ENCODE measurements around the gene TMCC1. TPM values are rescaled to one million over a fixed set of nuclear protein-coding genes. Genes with fewer than 3 reads are reported as not detected.

The TMCC1 gene
- polyA plus RNA-seq, 1 of the 3 experiments (the other 2 are of a cell fraction): 7.2 TPM

GRCh38 chr3:129672412-129672811, 221.1 kb downstream of the TMCC1 start:
- H4K20me1 ChIP-seq (ENCODE audit: insufficient read depth): no peaks in the 10 kb centered on the region
- H3K9me3 ChIP-seq: no peaks in the 10 kb centered on the region
- H3F3A ChIP-seq (replicated peaks; ENCODE audit: insufficient read depth): no peaks in the 10 kb centered on the region
- no peaks in the 10 kb centered on the region; a peak in 1 of 4 replicates for H3K4me1 ChIP-seq (ENCODE audit: control insufficient read depth in 1 of 2, insufficient read depth in 2 of 2, low read depth in 1 of 2, low read length in 1 of 2)
- 100% methylated on average over 1 of the region's 1 CpG for WGBS (ENCODE audit: low lambda C conversion rate)
- H3K79me2 ChIP-seq (ENCODE audit: insufficient read depth): no peaks in the 10 kb centered on the region
- no peak overlapping the region for H2AFZ ChIP-seq (ENCODE audit: low read depth)
- H3K27ac ChIP-seq (ENCODE audit: low read depth in 2 of 2, low read length in 1 of 2): no peak overlapping the region
- H3K4me2 ChIP-seq: no peak overlapping the region
- H3K9me2 ChIP-seq: no peaks in the 10 kb centered on the region
- H3K27me3 ChIP-seq (ENCODE audit: insufficient read depth): no peaks in the 10 kb centered on the region
- POLR2A ChIA-PET: no interaction called here
- CTCF ChIA-PET: interaction anchor here (1.2 kb wide), 1 partner anchor 16 kb away, joined by 3 read pairs; no protein-coding TSS in a partner anchor
- TF ChIP-seq GABPA (IDR thresholded peaks at IDR 0.05; ENCODE audit: low read depth) (no peak), REST (IDR thresholded peaks at IDR 0.05; ENCODE audit: low read depth, low read length) (no peak), TEAD4 (IDR thresholded peaks at IDR 0.05; ENCODE audit: borderline replicate concordance, insufficient read depth) (no peak), SMC3 (IDR thresholded peaks at IDR 0.05; ENCODE audit: low read depth, low read length) (no peak), IRF3 (IDR thresholded peaks at IDR 0.05; ENCODE audit: low read depth, low read length) (no peak), CTCF (IDR thresholded peaks at IDR 0.05) (no peak), USF1 (IDR thresholded peaks at IDR 0.05; ENCODE audit: borderline replicate concordance, low read depth) (no peak), RXRA (IDR thresholded peaks at IDR 0.05; ENCODE audit: borderline replicate concordance, low read depth) (no peak), EZH2phosphoT487 (IDR thresholded peaks at IDR 0.05; ENCODE audit: borderline replicate concordance, low read depth) (no peak), NFIC (IDR thresholded peaks at IDR 0.05; ENCODE audit: borderline replicate concordance) (no peak), MXI1 (IDR thresholded peaks at IDR 0.05; ENCODE audit: low read depth, low read length) (no peak), TCF12 (IDR thresholded peaks at IDR 0.05) (no peak), EP300 (IDR thresholded peaks at IDR 0.05; ENCODE audit: borderline replicate concordance in 1 of 2, low read depth in 1 of 2, low read length in 1 of 2) (no peak), YY1 (IDR thresholded peaks at IDR 0.05; ENCODE audit: low read depth) (no peak), FOXM1 (IDR thresholded peaks at IDR 0.05; ENCODE audit: low read depth) (no peak), PBX3 (IDR thresholded peaks at IDR 0.05) (no peak), USF2 (IDR thresholded peaks at IDR 0.05; ENCODE audit: borderline replicate concordance, low read depth, low read length) (no peak)
- no peak overlapping the region for H3K4me3 ChIP-seq (ENCODE audit: low read depth in 2 of 2, low read length in 1 of 2)
- peaks cover 6 to 13% of the 10 kb centered on the region in 2 experiments for H3K36me3 ChIP-seq (replicated peaks in 1 of 2; ENCODE audit: control insufficient read depth in 1 of 2, insufficient read depth in 2 of 2, low read length in 1 of 2)
- no peak overlapping the region for H3K9ac ChIP-seq
- DNase-seq: no peak
